T47D (cell line): ENCODE results near the gene RASL10B.
A peak's percentile ranks its signal among the peaks of the same experiment; 100 is the strongest.

ENCODE experiments used
- DNase-seq, 2 experiments: peaks; one replicate each; pipeline versions ENCODE4 v3.0.0 to v3.0.0-alpha.2; 2011 to 2012; ENCODE audit warnings: low read depth in 1 of 2, low spot score in 1 of 2
- JUND ChIP-seq: IDR thresholded peaks from 2 replicates; pipeline ENCODE4 v1.6.1; 2012; ENCODE audit warnings: low read depth
- in situ Hi-C: cut with HindIII; loops from 2 replicates; pipeline ENCODE4 v1.10.0; 2016; ENCODE audit warnings: low sequenced_read_pairs, low pct_unique_long_range_greater_than_20kb

RASL10B gene

DNA sequence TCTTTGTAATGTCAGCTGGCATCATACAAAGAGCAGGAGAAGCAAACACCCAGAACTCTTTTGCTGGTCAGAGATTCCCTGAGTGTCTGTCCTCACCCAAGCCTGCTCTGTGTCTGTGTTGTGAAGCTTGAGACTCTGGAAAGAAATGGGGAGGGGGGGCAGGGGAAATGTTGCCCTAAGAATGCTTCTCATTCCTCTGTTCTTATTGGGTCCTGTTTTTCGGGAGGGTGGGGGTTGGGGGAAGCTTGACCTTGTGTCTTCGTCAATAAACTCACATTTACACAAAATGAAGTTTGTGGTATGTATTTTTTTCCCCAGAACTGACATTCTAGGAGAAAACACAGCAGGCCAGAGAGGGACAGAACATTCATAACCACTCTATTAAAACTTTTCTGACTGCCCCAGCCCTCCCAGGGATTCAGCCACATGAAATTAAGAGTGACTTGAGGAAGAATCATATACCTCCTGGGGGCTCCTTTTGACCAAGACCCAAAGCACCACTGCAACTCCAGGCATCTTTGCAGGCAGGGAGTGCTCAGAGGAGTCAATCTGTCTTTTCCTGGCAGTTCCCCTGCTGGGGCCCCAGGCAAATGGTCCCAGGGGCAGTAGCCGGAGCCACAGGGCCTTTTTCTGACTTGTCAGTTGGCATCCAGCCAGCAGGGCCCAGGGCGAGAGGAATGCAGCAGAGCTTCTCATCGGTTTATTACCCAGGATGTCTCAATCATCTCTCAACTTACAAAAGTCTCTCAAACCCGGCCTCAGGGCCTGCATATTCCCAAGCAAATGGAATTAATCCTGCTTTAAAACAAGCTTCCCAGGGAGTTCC, 5.1 kb upstream of the RASL10B start:
- in situ Hi-C loops: loop anchor here (25.0 kb wide), 1 partner anchor 114 kb away; no protein-coding TSS in a partner anchor
- no peak for TF ChIP-seq JUND

GRCh38 chr17:35726953-35727460, 4.4 kb upstream of the RASL10B start:
- in situ Hi-C loops: loop anchor here (25.0 kb wide), 1 partner anchor 115 kb away; no protein-coding TSS in a partner anchor
- no peak for DNase-seq
- TF ChIP-seq JUND: no peak

More for the DNA sequence above, 5.1 kb upstream of the RASL10B start:
- DNase-seq: peak in 1 of 2 experiments; percentile 77

DNA sequence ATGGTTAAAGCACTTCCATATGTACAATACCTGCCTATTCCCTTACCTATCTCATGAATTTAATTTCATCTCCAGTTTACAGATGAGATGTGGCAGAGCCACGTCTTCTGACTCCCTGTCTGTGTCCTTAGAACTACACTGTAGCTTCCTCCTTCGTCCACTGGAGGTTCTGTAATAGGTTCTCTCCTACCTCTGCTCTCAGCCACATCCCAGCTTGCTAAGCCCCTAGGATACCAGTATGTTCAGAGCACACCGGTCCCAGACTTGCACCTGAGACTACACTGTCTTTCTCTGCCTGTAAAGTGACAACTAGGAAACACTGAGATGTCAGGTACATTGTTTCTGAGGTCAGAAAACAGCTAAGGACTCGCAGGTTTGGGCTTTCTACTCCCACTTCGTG, 3.8 kb upstream of the RASL10B start:
- DNase-seq: no peak
- TF ChIP-seq JUND: no peak
- in situ Hi-C loops: loop anchor here (25.0 kb wide), 1 partner anchor 115 kb away; no protein-coding TSS in a partner anchor

DNA sequence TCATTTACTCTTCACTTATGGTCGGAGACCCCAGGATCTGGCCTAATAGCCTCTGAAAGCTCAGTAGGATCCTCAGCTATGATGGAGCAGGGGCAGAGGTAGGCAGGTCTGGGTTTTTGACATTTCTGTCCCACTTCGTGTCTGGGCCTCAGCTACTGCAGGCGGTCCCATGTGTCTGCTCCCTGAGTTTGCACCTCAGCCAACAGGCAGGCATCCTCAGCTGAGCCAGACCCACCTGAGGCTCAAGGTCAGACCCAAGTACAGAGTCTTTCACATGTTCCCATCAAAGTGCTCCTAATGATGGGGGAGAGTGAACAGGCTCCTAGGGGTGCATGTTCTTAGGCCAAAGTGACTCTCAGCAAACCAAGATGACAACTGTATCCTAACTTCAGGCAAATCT, 2.9 kb upstream of the RASL10B start:
- no peak for DNase-seq
- no peak for TF ChIP-seq JUND
- in situ Hi-C loops: loop anchor here (25.0 kb wide), 1 partner anchor 116 kb away; no protein-coding TSS in a partner anchor

- in situ Hi-C loops: loop anchor here (25.0 kb wide), 1 partner anchor 117 kb away; no protein-coding TSS in a partner anchor
- TF ChIP-seq JUND: no peak
- no peak for DNase-seq
Measured at GRCh38 chr17:35729405-35729833, 2.0 kb upstream of the RASL10B start.

DNA sequence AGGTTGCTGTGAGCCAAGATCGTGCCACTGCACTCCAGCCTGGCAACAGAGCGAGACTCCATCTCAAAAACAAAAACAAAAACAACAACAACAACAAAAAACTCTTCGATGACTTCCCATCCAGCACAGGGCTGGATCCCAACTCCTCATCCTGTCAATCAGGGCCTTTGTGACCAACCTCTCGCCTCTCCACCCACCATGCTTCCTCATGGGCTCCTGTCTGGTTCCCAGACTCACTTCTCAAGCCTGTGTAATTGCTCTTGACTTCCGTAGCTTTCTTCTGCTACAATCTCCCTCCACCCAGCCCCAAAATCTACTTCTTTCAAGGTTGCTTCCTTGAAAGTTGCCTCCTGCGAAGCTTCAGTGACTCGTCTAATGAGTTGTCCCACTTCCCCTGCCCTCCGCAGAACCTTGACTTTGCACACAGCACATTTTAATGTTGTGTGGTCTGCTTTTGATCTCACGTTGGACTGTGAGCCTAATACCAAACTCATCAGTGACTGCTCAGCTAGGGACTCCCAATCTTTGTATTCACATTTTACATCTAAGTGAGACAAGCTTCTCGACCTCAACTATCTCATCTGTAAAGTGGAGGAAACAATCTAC, 936 bp upstream of the RASL10B start:
- no peak for TF ChIP-seq JUND
- in situ Hi-C loops: loop anchor here (25.0 kb wide), 1 partner anchor 118 kb away; no protein-coding TSS in a partner anchor
- no peak for DNase-seq

DNA sequence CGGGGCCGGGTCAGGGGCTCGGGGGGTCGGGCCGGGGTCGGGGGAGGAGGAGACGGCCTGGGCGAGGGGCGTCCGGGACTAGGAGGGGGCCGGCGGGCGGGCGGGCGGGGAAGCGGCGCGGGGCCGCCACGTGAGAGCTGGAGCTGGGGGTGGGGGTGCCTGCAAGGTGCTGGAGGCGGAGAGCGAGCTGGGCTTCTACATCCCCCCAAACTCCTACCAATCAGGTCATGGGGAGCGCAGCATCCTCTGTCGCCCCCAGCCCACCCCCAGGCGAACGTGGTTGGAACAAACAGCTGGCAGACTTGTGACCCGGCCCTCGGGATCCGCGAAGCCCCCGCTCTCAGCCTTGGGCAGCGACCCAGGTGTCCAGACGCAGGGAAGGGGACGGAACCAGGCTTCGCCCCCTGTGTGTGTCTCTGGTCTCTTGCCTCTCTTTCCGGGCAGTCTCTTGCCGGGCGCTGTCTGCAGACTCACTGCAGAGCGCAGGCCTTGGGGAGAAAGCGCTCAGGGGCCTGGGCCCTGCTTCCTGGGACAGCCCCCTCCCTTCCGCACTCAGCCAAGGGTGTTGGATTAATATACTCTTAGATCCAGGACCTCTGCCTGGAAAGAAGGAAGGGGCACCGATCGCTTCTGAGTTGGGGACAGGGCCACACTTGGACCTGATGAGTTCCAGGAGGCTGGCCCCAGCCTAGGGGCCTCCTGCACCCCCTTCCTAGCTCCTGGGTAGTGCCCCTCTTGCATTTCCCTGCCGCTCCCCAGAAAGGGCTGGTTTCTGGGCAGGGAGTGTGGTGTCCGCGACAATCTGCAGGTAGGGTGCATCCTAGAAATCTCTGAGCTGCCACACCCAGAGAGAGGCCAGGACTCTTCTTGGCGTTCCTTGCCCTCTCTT, 722 bp downstream of the RASL10B start:
- no peak for DNase-seq
- in situ Hi-C loops: loop anchor here (25.0 kb wide), 1 partner anchor 120 kb away; no protein-coding TSS in a partner anchor
- no peak for TF ChIP-seq JUND

DNA sequence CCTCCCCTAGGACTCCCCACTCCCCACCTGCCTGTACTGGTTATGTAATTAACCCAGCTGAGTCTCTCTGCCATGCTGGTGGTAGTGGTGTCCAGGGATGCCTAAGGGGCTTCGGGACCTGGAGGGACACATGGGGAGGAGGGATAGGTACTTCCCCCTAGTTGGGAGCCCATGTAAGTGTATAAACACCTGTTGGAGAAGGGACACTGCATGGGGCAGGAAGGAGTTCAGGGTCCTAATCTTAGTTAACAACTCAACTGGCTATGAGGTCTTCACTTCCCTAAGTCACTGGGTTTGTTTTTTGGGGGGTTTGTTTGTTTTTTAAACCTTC, 1.3 kb downstream of the RASL10B start:
- TF ChIP-seq JUND: no peak
- DNase-seq: no peak
- in situ Hi-C loops: loop anchor here (25.0 kb wide), 1 partner anchor 120 kb away; no protein-coding TSS in a partner anchor

GRCh38 chr17:35733366-35733765, 1.9 kb downstream of the RASL10B start:
- TF ChIP-seq JUND: no peak
- DNase-seq: no peak
- in situ Hi-C loops: loop anchor here (25.0 kb wide), 1 partner anchor 121 kb away; no protein-coding TSS in a partner anchor

DNA sequence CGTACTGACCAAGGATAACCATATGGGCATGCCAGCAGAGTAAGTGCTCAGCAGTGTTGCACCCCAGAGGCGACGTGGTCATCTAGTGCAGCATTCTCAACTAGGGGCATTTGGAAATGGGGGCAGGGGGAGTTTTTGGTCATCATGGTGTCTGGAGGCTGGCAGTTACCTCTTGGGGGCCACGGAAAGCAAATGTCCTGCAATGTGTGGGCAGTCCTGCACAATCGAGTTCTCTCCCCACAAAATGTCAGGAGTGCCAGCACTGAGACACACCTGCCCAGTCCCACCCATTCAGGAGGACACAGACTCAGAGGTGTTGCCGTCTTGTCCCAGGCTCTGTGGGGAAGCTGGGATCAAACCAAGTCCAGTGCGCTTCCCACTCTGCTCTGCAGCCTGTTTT, 3.0 kb downstream of the RASL10B start:
- in situ Hi-C loops: loop anchor here (25.0 kb wide), 1 partner anchor 122 kb away; no protein-coding TSS in a partner anchor
- DNase-seq: no peak
- TF ChIP-seq JUND: no peak

GRCh38 chr17:35735036-35735805, 3.8 kb downstream of the RASL10B start:
- DNase-seq: peak; percentile 52 to 74
- no peak for TF ChIP-seq JUND
- in situ Hi-C loops: loop anchor here (25.0 kb wide), 1 partner anchor 123 kb away; no protein-coding TSS in a partner anchor
